ENCODE measurements around the gene FAM107B. TPM values are rescaled to one million over a fixed set of nuclear protein-coding genes. Genes with fewer than 3 reads are reported as not detected.
"Not testable (repeated sequence)": the region's sequence is repeated elsewhere in the genome, so short reads cannot be mapped to it uniquely, and the experiment has no call there.

FAM107B gene
- total RNA-seq, 6 experiments from 2014 or later = 58.6 to 116 (median 68.7) TPM

- Histone ChIP-seq H3K27ac (no peak overlapping the region), H3K4me3 (no peak overlapping the region), H3K4me1 (peaks cover 0 to 14% (median 0%) of the 10 kb centered on the region in 4 donors), H3K36me3 (no peaks in the 10 kb centered on the region), H3K27me3 (no peaks in the 10 kb centered on the region), H3K9me3 (no peaks in the 10 kb centered on the region)
- ATAC-seq (no peak), DNase-seq (no peak)
- intact Hi-C loops (cut with DNase I) = no loop called here
- TF ChIP-seq, protein P1, sequence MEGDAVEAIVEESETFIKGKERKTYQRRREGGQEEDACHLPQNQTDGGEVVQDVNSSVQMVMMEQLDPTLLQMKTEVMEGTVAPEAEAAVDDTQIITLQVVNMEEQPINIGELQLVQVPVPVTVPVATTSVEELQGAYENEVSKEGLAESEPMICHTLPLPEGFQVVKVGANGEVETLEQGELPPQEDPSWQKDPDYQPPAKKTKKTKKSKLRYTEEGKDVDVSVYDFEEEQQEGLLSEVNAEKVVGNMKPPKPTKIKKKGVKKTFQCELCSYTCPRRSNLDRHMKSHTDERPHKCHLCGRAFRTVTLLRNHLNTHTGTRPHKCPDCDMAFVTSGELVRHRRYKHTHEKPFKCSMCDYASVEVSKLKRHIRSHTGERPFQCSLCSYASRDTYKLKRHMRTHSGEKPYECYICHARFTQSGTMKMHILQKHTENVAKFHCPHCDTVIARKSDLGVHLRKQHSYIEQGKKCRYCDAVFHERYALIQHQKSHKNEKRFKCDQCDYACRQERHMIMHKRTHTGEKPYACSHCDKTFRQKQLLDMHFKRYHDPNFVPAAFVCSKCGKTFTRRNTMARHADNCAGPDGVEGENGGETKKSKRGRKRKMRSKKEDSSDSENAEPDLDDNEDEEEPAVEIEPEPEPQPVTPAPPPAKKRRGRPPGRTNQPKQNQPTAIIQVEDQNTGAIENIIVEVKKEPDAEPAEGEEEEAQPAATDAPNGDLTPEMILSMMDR (IDR thresholded peaks at IDR 0.05) = no peak
- TF ChIP-seq POLR2A (IDR thresholded peaks at IDR 0.05) = no peak
- WGBS (ENCODE audit: insufficient coverage, low coverage, low lambda C conversion rate, missing lambda C conversion rate) = 100% methylated on average over 2 of the region's 2 CpGs
These were observed 80.8 kb downstream of the FAM107B start for GRCh38 chr10:14693891-14694290.

- no peak overlapping the region for H3K4me3 ChIP-seq
- H3K27ac ChIP-seq = no peak overlapping the region
- WGBS (ENCODE audit: insufficient coverage, low coverage, low lambda C conversion rate, missing lambda C conversion rate) = 63% methylated on average over 15 of the region's 16 CpGs
- ATAC-seq (no peak), DNase-seq (no peak)
- peaks cover 0 to 14% (median 0%) of the 10 kb centered on the region in 4 donors for H3K4me1 ChIP-seq
- H3K9me3 ChIP-seq = no peaks in the 10 kb centered on the region
- TF ChIP-seq, protein P1 (IDR thresholded peaks at IDR 0.05) = no peak
- no peak for TF ChIP-seq POLR2A (IDR thresholded peaks at IDR 0.05)
- intact Hi-C loops (cut with DNase I) = no loop called here
- H3K27me3 ChIP-seq = no peaks in the 10 kb centered on the region
- H3K36me3 ChIP-seq = no peaks in the 10 kb centered on the region
These were observed 82.2 kb downstream of the FAM107B start for GRCh38 chr10:14692344-14693076.

- intact Hi-C loops (cut with DNase I) = no loop called here
- Histone ChIP-seq H3K4me1 (peaks cover 0 to 3% (median 0%) of the 10 kb centered on the region in 4 donors), H3K27ac (no peak overlapping the region), H3K36me3 (no peaks in the 10 kb centered on the region), H3K27me3 (no peaks in the 10 kb centered on the region), H3K9me3 (no peaks in the 10 kb centered on the region), H3K4me3 (no peak overlapping the region)
- TF ChIP-seq, protein P1 (IDR thresholded peaks at IDR 0.05) = no peak
- TF ChIP-seq POLR2A (IDR thresholded peaks at IDR 0.05) = no peak
- no peak for ATAC-seq
- no peak for DNase-seq
- WGBS (ENCODE audit: insufficient coverage, low coverage, low lambda C conversion rate, missing lambda C conversion rate) = 92% methylated on average over 8 of the region's 8 CpGs
These were observed 83.3 kb downstream of the FAM107B start for GRCh38 chr10:14691359-14691758.

- no peak overlapping the region for H3K4me3 ChIP-seq
- ATAC-seq = no peak
- DNase-seq = no peak
- intact Hi-C loops (cut with DNase I) = no loop called here
- no peaks in the 10 kb centered on the region for H3K9me3 ChIP-seq
- H3K36me3 ChIP-seq = no peaks in the 10 kb centered on the region
- no peak for TF ChIP-seq POLR2A (IDR thresholded peaks at IDR 0.05)
- TF ChIP-seq, protein P1 (IDR thresholded peaks at IDR 0.05) = no peak
- WGBS (ENCODE audit: insufficient coverage, low coverage, low lambda C conversion rate, missing lambda C conversion rate) = 58% methylated on average over 5 of the region's 5 CpGs
- no peak overlapping the region for H3K27ac ChIP-seq
- H3K27me3 ChIP-seq = no peaks in the 10 kb centered on the region
- H3K4me1 ChIP-seq = no peaks in the 10 kb centered on the region
These were observed 86.1 kb downstream of the FAM107B start for GRCh38 chr10:14688606-14689005.

GRCh38 chr10:14688189-14688588 is 86.5 kb downstream of the FAM107B start:
- intact Hi-C loops (cut with DNase I); H3K4me3 ChIP-seq; ATAC-seq; H3K9me3 ChIP-seq; H3K27ac ChIP-seq; H3K36me3 ChIP-seq; DNase-seq; H3K4me1 ChIP-seq; H3K27me3 ChIP-seq: not testable (repeated sequence)
- 100% methylated on average over 6 of the region's 7 CpGs for WGBS (ENCODE audit: insufficient coverage, low coverage, low lambda C conversion rate, missing lambda C conversion rate)

All from right lobe of liver (tissue), 6 donors.